ENCODE measurements around the gene CADPS2.

Gene CADPS2

GRCh38 chr7:122492007-122492406, 394.3 kb downstream of the CADPS2 start:
- no peaks in the 10 kb centered on the region for H3K4me1 ChIP-seq (ENCODE audit: control insufficient read depth in 1 of 2, insufficient read depth in 1 of 2, low read depth in 1 of 2, low read length in 1 of 2)
- no peak for TF ChIP-seq CTCF (IDR thresholded peaks at IDR 0.05)

GRCh38 chr7:122488241-122488640, 398.0 kb downstream of the CADPS2 start:
- H3K27me3 ChIP-seq, result no peaks in the 10 kb centered on the region
- no peak overlapping the region for H3K4me3 ChIP-seq (ENCODE audit: low read depth in 1 of 2, low read length in 1 of 2)
- H3K36me3 ChIP-seq, result no peaks in the 10 kb centered on the region
- no peaks in the 10 kb centered on the region for H3K9me3 ChIP-seq
- H3K27ac ChIP-seq, result no peak overlapping the region
- no peak for TF ChIP-seq CTCF (IDR thresholded peaks at IDR 0.05)
- H3K4me1 ChIP-seq (ENCODE audit: control insufficient read depth in 1 of 2, insufficient read depth in 1 of 2, low read depth in 1 of 2, low read length in 1 of 2), result no peaks in the 10 kb centered on the region

More at GRCh38 chr7:122492007-122492406, 394.3 kb downstream of the CADPS2 start:
- H3K4me3 ChIP-seq (ENCODE audit: low read depth in 1 of 2, low read length in 1 of 2), result no peak overlapping the region
- no peaks in the 10 kb centered on the region for H3K27me3 ChIP-seq
- H3K27ac ChIP-seq, result no peak overlapping the region
- H3K9me3 ChIP-seq, result no peaks in the 10 kb centered on the region
- no peaks in the 10 kb centered on the region for H3K36me3 ChIP-seq

- Histone ChIP-seq H3K9me3 (no peaks in the 10 kb centered on the region), H3K4me1 (ENCODE audit: control insufficient read depth in 1 of 2, insufficient read depth in 1 of 2, low read depth in 1 of 2, low read length in 1 of 2) (no peaks in the 10 kb centered on the region), H3K27ac (no peak overlapping the region), H3K4me3 (ENCODE audit: low read depth in 1 of 2, low read length in 1 of 2) (no peak overlapping the region), H3K27me3 (no peaks in the 10 kb centered on the region), H3K36me3 (no peaks in the 10 kb centered on the region)
- no peak for TF ChIP-seq CTCF (IDR thresholded peaks at IDR 0.05)
These were observed 399.1 kb downstream of the CADPS2 start for GRCh38 chr7:122487131-122487530.

- Histone ChIP-seq H3K4me1 (ENCODE audit: control insufficient read depth in 1 of 2, insufficient read depth in 1 of 2, low read depth in 1 of 2, low read length in 1 of 2) (no peaks in the 10 kb centered on the region), H3K27ac (no peak overlapping the region), H3K36me3 (no peaks in the 10 kb centered on the region), H3K27me3 (no peaks in the 10 kb centered on the region), H3K4me3 (ENCODE audit: low read depth in 1 of 2, low read length in 1 of 2) (no peak overlapping the region), H3K9me3 (no peaks in the 10 kb centered on the region)
- TF ChIP-seq CTCF (IDR thresholded peaks at IDR 0.05), result no peak
These were observed 400.4 kb downstream of the CADPS2 start for GRCh38 chr7:122485856-122486255.

GRCh38 chr7:122482212-122482611, 404.0 kb downstream of the CADPS2 start:
- Histone ChIP-seq H3K27me3 (no peaks in the 10 kb centered on the region), H3K9me3 (no peaks in the 10 kb centered on the region), H3K4me3 (ENCODE audit: low read depth in 1 of 2, low read length in 1 of 2) (no peak overlapping the region), H3K4me1 (ENCODE audit: control insufficient read depth in 1 of 2, insufficient read depth in 1 of 2, low read depth in 1 of 2, low read length in 1 of 2) (no peaks in the 10 kb centered on the region), H3K36me3 (no peaks in the 10 kb centered on the region), H3K27ac (no peak overlapping the region)
- no peak for TF ChIP-seq CTCF (IDR thresholded peaks at IDR 0.05)

- Histone ChIP-seq H3K4me1 (ENCODE audit: control insufficient read depth in 1 of 2, insufficient read depth in 1 of 2, low read depth in 1 of 2, low read length in 1 of 2) (no peaks in the 10 kb centered on the region), H3K4me3 (ENCODE audit: low read depth in 1 of 2, low read length in 1 of 2) (no peak overlapping the region), H3K36me3 (no peaks in the 10 kb centered on the region), H3K9me3 (no peaks in the 10 kb centered on the region), H3K27ac (no peak overlapping the region), H3K27me3 (no peaks in the 10 kb centered on the region)
- TF ChIP-seq CTCF (IDR thresholded peaks at IDR 0.05), result no peak
These were observed 415.4 kb downstream of the CADPS2 start for GRCh38 chr7:122470859-122471258.
